Stimulated activated CD4-positive, alpha-beta T cell treated with anti-CD3 and anti-CD28 coated beads, Interleukin-4, amount 100 ng/mL, for 48 hours (primary cell): ENCODE measurements around the gene KCP.

Experiments used
- DNase-seq, 2 donors: peaks; one replicate each; pipeline ENCODE4 v3.0.0-alpha.2; 2020; ENCODE audit warnings: low read depth in 2 of 2

The KCP gene

GRCh38 chr7:128858380-128859231 lies 51.9 kb downstream of the KCP start:
- DNase-seq = no peak

GRCh38 chr7:128856001-128856718 lies 54.3 kb downstream of the KCP start:
- no peak for DNase-seq

GRCh38 chr7:128855559-128855958 lies 55.0 kb downstream of the KCP start:
- no peak for DNase-seq

DNA sequence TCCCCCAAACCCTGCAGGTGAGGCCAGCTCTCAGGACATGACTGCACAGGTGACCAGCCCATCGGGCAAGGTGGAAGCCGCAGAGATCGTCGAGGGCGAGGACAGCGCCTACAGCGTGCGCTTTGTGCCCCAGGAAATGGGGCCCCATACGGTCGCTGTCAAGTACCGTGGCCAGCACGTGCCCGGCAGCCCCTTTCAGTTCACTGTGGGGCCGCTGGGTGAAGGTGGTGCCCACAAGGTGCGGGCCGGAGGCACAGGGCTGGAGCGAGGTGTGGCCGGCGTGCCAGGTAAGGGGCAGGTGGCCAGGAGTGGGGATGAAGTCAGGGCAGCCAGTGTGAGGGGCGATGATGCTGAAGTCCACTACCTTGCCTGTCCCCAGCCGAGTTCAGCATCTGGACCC lies 56.1 kb downstream of the KCP start:
- DNase-seq = no peak

- no peak for DNase-seq
These were observed 56.7 kb downstream of the KCP start for GRCh38 chr7:128853799-128854198.

DNA sequence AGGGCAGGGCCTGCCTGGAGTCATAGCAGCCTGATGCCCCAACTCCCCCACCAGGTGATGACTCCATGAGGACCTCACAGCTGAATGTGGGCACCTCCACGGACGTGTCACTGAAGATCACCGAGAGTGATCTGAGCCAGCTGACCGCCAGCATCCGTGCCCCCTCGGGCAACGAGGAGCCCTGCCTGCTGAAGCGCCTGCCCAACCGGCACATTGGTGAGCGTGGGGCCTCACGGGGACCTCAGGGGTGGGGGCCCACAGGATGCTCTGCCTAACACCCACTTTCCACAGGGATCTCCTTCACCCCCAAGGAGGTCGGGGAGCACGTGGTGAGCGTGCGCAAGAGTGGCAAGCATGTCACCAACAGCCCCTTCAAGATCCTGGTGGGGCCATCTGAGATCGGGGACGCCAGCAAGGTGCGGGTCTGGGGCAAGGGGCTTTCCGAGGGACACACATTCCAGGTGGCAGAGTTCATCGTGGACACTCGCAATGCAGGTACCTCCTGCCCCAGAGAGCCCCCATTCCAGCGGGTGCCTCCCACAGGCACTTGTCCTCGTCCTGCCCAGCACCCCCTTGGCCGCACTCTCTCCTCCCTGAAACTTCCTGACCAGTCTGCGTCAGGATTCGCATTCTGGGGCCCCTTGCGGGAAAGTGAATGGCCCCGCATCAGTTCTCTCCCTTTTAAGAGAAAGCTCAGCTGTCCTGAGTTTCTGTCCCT lies 57.8 kb downstream of the KCP start:
- no peak for DNase-seq

DNA sequence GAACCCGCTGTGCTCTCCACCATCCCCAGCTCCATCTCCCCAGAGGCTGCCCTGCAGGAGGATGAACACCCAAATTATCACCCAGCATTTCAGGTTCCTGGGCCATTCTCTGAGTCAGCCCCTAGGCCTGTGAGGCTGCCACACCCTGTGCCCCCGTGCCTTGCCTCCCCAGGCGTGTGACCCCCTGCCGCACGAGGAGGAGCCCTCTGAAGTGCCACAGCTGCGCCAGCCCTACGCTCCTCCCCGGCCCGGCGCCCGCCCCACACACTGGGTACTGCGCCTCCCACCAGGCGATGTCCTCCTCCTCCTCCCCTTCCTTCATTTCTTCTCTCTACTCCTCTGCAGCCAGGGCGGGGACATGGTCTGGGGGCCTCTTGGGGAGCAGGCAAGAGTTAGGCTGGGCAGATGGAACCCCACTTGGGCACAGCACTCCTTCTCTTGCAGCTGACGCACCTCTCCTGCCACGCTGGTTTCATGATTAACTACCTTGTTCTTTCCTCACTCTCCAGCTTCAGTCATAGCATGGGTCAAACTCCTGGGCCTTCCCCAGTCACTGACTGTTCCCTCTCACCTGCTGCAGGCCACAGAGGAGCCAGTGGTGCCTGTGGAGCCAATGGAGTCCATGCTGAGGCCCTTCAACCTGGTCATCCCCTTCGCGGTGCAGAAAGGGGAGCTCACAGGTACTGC lies 60.6 kb downstream of the KCP start:
- no peak for DNase-seq

GRCh38 chr7:128849156-128849515 lies 61.4 kb downstream of the KCP start:
- DNase-seq = no peak

GRCh38 chr7:128848289-128849155 lies 62.0 kb downstream of the KCP start:
- DNase-seq = no peak

DNA sequence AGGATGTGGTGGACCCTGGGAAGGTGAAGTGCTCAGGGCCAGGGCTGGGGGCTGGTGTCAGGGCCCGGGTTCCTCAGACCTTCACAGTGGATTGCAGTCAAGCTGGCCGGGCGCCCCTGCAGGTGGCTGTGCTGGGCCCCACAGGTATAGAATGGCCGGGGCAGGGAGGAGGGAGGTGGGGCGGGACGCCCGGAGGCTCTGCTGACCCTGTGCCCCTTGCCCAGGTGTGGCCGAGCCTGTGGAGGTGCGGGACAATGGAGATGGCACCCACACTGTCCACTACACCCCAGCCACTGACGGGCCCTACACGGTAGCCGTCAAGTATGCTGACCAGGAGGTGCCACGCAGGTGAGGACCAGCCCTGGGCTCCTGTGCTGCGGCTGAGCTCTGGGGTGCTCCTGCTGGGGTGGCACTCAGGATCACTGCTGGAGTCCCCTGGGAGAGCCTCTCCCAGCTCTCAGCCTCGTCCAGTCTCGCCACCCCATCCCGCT lies 62.7 kb downstream of the KCP start:
- no peak for DNase-seq

GRCh38 chr7:128846781-128847444 lies 63.6 kb downstream of the KCP start:
- no peak for DNase-seq

GRCh38 chr7:128845987-128846386 lies 64.5 kb downstream of the KCP start:
- no peak for DNase-seq

DNA sequence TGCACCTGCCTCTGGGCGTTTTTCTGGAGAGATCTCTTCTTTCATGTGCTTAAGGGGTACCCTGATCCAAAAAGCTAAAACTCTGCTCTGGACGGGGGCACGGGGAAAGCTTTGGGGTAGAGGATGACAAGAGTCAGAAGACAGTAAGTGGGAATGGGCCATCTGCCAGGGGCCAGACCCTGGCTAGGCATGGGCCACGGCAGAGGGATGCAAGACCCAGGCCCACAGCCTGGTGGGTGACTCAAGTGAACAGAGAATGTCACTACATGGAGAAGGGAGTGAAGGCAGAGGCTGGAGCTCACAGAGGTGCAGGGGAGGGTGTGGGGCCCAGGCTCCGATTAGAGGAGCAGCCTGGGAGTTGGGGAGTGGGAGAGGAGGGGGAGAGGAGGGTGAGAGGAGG lies 65.0 kb downstream of the KCP start:
- no peak for DNase-seq

- DNase-seq = no peak
These were observed 65.7 kb downstream of the KCP start for GRCh38 chr7:128844777-128845311.

DNA sequence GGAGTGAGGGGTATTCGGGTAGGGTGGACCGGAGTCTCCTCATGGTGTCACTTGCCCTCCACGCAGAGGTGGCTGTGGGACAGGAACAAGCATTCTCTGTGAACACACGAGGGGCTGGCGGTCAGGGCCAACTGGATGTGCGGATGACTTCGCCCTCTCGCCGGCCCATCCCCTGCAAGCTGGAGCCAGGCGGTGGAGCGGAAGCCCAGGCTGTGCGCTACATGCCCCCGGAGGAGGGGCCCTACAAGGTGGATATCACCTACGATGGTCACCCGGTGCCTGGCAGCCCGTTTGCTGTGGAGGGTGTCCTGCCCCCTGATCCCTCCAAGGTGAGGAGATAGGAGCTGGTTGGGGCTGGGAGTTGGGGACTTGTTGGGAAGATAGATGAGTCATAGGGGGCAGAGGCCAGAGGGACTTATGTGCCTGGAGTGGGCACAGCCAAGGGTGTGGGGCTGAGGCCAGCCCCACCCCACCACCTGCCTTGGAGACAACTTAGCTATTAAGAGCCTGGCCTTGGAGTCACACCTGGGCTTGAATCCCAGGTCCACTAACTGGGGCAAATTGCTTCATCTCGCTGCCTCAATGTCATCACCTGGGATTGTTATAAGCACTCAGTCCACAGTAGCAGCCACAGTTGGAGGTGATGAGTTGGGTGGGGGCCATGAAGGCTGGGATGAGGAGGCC lies 66.4 kb downstream of the KCP start:
- DNase-seq = no peak

DNA sequence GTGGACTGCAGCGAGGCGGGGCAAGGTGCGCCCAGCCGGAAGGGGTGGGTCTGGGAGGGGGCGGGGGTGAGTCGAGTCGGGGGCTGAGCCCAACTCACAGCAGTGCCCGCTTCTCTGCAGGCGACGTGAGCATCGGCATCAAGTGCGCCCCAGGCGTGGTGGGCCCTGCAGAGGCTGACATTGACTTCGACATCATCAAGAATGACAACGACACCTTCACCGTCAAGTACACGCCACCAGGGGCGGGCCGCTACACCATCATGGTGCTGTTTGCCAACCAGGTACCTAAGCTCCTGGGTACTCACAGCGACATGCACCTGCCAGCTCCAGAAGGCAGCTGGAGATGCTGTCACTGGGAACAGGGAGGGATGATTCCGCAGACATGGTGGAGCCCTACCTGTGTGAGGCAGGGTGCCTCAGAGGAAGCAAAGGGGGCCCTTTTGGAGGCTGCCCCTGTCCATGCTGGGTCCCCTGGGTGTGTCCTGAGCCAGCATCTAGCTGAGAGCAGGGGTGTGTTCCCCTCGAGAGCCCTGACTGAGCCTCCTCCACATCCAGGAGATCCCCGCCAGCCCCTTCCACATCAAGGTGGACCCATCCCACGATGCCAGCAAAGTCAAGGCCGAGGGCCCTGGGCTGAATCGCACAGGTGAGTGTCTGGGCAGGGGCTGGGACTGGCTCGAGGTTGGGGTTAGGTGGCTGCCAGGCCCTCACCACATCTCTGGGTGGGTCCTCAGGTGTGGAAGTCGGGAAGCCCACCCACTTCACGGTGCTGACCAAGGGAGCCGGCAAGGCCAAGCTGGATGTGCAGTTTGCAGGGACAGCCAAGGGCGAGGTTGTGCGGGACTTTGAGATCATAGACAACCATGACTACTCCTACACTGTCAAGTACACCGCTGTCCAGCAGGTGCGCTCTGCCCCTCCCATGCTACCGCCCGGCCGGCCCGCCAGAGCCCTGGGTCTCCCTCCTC lies 67.6 kb downstream of the KCP start:
- no peak for DNase-seq

- DNase-seq = peak; percentile 51 to 63
These were observed 68.4 kb downstream of the KCP start for GRCh38 chr7:128841921-128842673.
